Hepatocyte (in vitro differentiated cells): ENCODE data around the gene STK17B.

ENCODE experiments used
- EZH2 ChIP-seq: fragments of 200-600 bp; sonication (generic); IDR thresholded peaks from 2 replicates; pipeline ENCODE4 v1.6.1; 2016; ENCODE audit warnings: antibody characterized with exemption, mild to moderate bottlenecking, borderline replicate concordance
- EZH2phosphoT487 ChIP-seq: fragments of 200-600 bp; sonication (generic); IDR thresholded peaks from one replicate; pipeline ENCODE4 v1.6.1; 2018; ENCODE audit warnings: antibody characterized with exemption, mild to moderate bottlenecking, low read depth, moderate library complexity; ENCODE audit not compliant: unreplicated experiment, severe bottlenecking
- TF ChIP-seq, protein P1 (sequence below): fragments of 200-600 bp; sonication (generic); IDR thresholded peaks from 2 replicates; pipeline ENCODE4 v1.5.1; 2016; ENCODE audit warnings: antibody characterized with exemption, mild to moderate bottlenecking; ENCODE audit not compliant: poor library complexity

DNA sequence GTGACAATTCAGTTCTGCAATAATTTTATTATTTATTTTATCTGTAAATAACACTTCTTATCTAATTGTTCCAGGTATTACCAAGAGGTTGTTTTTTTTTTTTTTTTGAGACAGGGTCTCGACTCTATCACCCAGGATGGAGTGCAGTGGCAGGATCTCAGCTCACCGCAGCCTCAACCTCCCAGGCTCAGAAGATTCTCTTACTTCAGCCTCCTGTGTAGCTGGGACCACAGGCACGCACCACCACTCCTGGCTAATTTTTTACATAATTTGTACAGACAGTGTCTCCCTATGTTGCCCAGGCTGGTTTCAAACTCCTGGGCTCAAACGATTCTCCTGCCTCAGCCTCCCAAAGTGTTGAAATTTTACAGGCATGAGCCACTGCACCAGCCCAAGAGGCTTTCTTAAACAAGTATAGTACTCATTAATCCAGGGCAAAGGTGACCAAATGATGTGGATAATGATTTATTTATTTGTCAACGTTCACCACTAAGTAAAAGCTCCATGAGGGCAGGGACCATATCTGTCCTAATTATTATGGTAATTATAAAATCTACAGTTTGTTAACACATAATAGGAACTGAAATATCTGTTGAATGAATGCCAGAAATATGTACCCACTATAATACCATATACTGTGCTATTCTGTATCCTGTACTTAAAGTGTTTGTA, 12.0 kb downstream of the STK17B start:
- TF ChIP-seq EZH2 (no peak), EZH2phosphoT487 (no peak)
- TF ChIP-seq, protein P1, sequence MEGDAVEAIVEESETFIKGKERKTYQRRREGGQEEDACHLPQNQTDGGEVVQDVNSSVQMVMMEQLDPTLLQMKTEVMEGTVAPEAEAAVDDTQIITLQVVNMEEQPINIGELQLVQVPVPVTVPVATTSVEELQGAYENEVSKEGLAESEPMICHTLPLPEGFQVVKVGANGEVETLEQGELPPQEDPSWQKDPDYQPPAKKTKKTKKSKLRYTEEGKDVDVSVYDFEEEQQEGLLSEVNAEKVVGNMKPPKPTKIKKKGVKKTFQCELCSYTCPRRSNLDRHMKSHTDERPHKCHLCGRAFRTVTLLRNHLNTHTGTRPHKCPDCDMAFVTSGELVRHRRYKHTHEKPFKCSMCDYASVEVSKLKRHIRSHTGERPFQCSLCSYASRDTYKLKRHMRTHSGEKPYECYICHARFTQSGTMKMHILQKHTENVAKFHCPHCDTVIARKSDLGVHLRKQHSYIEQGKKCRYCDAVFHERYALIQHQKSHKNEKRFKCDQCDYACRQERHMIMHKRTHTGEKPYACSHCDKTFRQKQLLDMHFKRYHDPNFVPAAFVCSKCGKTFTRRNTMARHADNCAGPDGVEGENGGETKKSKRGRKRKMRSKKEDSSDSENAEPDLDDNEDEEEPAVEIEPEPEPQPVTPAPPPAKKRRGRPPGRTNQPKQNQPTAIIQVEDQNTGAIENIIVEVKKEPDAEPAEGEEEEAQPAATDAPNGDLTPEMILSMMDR = no peak
